Activated CD8-positive, alpha-beta memory T cell treated with anti-CD3 and anti-CD28 coated beads for 1 hour (primary cell): ENCODE results near the gene CHRDL2.

ENCODE experiments used
- DNase-seq, 2 donors: peaks; one replicate each; pipeline ENCODE4 v3.0.0-alpha.2; 2020; ENCODE audit warnings: low read depth in 1 of 2; ENCODE audit errors: extremely low read depth in 1 of 2

The CHRDL2 gene

GRCh38 chr11:74749127-74749964 is 18.1 kb upstream of the CHRDL2 start:
- peak in 1 of 2 donors; percentile 33 for DNase-seq

GRCh38 chr11:74748211-74749126 is 17.2 kb upstream of the CHRDL2 start, which contains the start of gene RNF169:
Gene RNF169 (plus strand): TSS chr11:74748849. CDS start chr11:74748881, 32 bp downstream.
- DNase-seq, result peak; percentile 73 to 74

- DNase-seq, result no peak
Observed at GRCh38 chr11:74746868-74747267, 15.6 kb upstream of the CHRDL2 start.

DNA sequence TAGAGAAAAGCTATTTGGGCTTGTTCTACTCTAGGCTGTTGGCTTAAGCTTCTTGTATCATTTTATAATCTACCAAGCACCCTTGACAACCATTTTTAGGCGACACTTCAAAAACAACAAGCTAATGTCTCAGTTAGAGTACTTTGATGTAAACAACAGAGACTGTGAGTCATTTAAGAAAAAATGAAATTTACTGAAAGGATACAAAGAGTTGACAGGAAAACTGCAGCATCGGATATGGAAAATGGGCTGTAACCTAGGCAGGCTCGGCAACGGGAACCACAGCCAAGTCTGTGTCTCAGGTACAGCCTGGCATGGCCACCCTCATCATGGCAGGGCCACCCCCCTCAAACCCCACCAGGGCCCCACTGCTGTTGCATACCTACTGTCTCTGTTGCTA is 13.1 kb upstream of the CHRDL2 start:
- no peak for DNase-seq

DNA sequence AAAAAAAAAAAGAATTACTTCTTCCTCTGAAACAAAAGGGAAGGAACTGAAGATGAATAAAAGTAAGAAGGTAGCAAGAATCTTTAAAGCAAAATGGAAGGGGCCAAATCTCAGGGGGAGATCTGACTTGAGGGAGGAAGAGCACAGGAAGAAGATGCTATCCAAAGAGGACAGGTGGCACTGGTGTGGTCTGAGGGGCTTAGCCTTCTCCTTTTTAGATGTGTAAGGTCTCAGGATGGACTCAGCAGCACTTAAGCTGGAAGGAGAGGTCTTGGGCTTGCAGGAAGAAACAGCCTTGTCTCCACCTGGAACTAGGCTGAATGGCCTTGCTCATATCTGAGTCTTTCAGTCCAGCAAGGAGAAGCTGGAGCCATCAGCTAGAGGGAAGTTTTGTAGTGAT is 12.4 kb upstream of the CHRDL2 start:
- DNase-seq, result no peak

- no peak for DNase-seq
Observed at GRCh38 chr11:74742070-74742469, 10.8 kb upstream of the CHRDL2 start.

- peak in 1 of 2 donors; percentile 19 for DNase-seq
Observed at GRCh38 chr11:74739546-74740270, 8.5 kb upstream of the CHRDL2 start.

DNA sequence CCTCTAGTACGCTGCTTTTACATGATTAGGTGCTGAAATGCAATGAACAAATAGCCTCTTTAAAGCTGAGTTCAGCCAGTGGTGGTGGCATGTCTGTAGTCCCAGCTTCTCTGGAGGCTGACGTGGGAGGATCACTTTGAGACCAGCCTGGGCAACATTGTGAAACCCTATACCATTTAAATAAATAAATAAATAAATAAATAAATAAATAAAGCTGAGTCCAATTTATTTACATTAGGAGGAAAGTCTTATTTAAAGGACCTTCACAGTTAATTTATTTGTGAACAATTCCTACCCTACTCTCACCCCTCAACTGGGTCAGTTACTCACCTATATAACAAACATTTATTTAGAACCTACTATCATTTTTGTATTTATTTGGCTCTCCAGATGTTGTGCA is 4.8 kb upstream of the CHRDL2 start:
- no peak for DNase-seq

- no peak for DNase-seq
Observed at GRCh38 chr11:74735365-74735928, 4.2 kb upstream of the CHRDL2 start.

GRCh38 chr11:74734559-74734925 is 3.3 kb upstream of the CHRDL2 start:
- no peak for DNase-seq

DNA sequence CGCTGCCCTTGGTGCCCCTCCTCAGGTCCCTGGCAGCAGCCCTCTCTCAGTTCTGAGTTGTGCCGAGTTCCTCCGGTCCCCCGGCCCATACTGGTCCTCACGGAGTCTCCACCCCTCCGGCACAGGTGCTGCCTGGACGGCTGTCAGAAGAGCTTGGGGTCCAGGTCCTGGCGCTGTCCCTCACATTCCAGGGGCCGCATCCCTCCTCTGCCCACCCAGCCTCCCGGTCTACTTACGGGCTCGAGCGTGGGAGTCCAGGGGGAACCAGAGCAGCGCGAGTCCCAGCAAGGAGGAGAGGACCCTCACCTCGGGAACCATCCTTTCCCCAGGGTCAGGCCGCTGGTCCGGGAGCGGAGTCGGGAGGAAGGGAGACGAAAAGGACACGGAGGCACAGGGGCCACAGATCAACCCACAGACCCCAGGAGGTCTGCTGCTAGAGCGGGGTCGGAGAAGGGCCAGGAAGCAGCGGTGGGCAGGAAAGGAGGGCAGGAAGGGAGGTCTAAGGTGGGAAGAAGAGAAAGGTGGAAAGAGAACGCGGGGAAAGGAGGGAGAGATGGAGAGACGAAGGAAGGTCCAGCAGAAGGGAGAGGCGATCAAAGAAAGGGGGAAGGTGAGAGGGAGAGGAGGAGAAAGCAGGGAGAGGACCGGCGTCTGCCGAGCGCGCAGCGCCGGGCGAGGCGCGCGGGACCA is 510 bp downstream of the CHRDL2 start:
- DNase-seq, result no peak

- no peak for DNase-seq
Observed at GRCh38 chr11:74729397-74729796, 1.8 kb downstream of the CHRDL2 start.

- DNase-seq, result peak in 1 of 2 donors; percentile 27
Observed at GRCh38 chr11:74726547-74727182, 4.6 kb downstream of the CHRDL2 start.

GRCh38 chr11:74725701-74726100 is 5.5 kb downstream of the CHRDL2 start:
- DNase-seq, result no peak

DNA sequence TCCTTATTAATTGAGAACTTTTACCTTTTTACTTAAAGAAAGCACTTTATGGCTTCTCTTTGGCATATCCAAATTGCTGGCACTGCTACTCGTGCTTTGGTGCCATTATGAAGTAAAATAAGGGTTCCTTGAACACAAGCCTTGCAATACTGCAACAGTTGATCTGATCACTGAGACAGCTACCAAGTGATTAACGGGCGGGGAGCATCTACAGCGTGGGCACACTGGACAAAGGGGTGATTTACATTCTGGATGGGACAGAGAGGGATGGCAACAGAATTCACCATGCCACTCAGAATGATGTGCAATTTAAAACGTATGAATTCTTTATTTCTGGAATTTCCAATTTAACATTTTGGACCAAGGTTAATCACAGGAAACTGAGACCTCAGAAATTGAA is 7.7 kb downstream of the CHRDL2 start:
- no peak for DNase-seq

GRCh38 chr11:74721479-74721835 is 9.8 kb downstream of the CHRDL2 start:
- DNase-seq, result no peak

DNA sequence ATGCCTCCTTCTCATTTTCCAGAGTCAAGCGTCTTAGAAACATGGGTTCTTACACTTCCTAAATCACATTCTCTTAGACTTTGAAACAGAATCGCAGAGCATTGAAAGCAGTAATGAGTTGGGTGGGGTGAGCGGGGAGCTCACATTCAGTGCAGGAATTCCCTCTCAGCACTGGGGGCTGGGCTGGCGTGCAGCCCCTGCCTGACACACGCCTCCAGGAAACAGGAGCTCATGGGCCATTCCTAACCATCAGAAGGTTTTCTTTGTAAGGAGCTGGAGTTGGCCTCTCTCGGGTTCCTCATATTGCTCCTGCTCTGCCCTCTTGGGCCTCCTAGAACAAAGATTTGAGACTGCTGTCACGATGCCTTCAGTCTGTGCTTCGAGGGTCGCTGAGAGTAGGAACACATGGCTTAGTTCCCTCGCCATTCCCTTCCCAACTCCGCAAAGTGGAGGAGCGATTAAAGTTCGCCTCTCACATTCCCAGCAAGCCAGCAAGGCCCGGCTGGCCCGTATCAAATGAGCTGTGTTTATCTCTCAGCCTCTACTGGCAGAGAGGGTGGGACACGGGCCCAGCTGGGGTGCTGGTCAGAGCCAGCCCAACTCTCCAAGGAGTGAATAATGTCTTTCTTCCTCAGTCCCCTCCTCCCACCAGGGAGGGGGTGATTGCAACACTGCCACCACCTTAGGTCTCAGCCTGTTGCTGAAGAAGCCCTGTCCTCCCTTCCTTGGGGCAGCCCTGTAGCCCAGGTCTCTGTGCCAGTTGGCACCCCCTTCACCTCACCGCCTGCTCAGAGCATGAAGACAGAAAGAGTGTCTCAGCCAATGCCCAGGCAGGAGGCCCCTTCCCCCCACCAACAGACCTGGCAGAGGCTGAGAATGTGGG is 10.4 kb downstream of the CHRDL2 start:
- no peak for DNase-seq

GRCh38 chr11:74719011-74719410 is 12.2 kb downstream of the CHRDL2 start:
- no peak for DNase-seq
